Limb (tissue), 2 donors: ENCODE results near the gene NUFIP2.
"Not testable (repeated sequence)": the region's sequence is repeated elsewhere in the genome, so short reads cannot be mapped to it uniquely, and the experiment has no call there.

Experiments used
- DNase-seq, 2 donors: peaks; one replicate each; pipeline ENCODE4 v3.0.0-alpha.2; 2016; ENCODE audit errors: extremely low spot score in 2 of 2

Gene NUFIP2

GRCh38 chr17:29279397-29280070 is 14.4 kb downstream of the NUFIP2 start:
- no peak for DNase-seq

GRCh38 chr17:29278692-29279091 is 15.3 kb downstream of the NUFIP2 start:
- DNase-seq: no peak

- DNase-seq: no peak
Observed at GRCh38 chr17:29273924-29274323, 20.0 kb downstream of the NUFIP2 start.

GRCh38 chr17:29271980-29272379 is 22.0 kb downstream of the NUFIP2 start:
- DNase-seq: not testable (repeated sequence)

- no peak for DNase-seq
Observed at GRCh38 chr17:29263916-29264315, 30.0 kb downstream of the NUFIP2 start.

GRCh38 chr17:29257756-29258155 is 36.2 kb downstream of the NUFIP2 start:
- DNase-seq: no peak

GRCh38 chr17:29256735-29257466 is 37.0 kb downstream of the NUFIP2 start:
- no peak for DNase-seq

- no peak for DNase-seq
Observed at GRCh38 chr17:29255926-29256522, 37.9 kb downstream of the NUFIP2 start.

GRCh38 chr17:29253037-29253436 is 40.9 kb downstream of the NUFIP2 start:
- no peak for DNase-seq

- no peak for DNase-seq
Observed at GRCh38 chr17:29252101-29252791, 41.7 kb downstream of the NUFIP2 start.

GRCh38 chr17:29251184-29251583 is 42.8 kb downstream of the NUFIP2 start:
- DNase-seq: no peak

- no peak for DNase-seq
Observed at GRCh38 chr17:29250666-29251065, 43.3 kb downstream of the NUFIP2 start.

- DNase-seq: no peak
Observed at GRCh38 chr17:29248845-29249244, 45.1 kb downstream of the NUFIP2 start.

- DNase-seq: no peak
Observed at GRCh38 chr17:29247219-29247618, 46.7 kb downstream of the NUFIP2 start.

GRCh38 chr17:29246628-29247027 is 47.3 kb downstream of the NUFIP2 start, which contains the start of gene CRYBA1:
Gene CRYBA1, plus strand, starts transcription at chr17:29246859. Its CDS starts 5 bp downstream, at chr17:29246864.
- no peak for DNase-seq

- DNase-seq: no peak
Observed at GRCh38 chr17:29245401-29245800, 48.5 kb downstream of the NUFIP2 start.

GRCh38 chr17:29243792-29244191 is 50.2 kb downstream of the NUFIP2 start:
- DNase-seq: no peak

GRCh38 chr17:29242790-29243189 is 51.2 kb downstream of the NUFIP2 start:
- no peak for DNase-seq

- DNase-seq: no peak
Observed at GRCh38 chr17:29242051-29242450, 51.9 kb downstream of the NUFIP2 start.

GRCh38 chr17:29240968-29241963 is 52.7 kb downstream of the NUFIP2 start:
- DNase-seq: no peak

GRCh38 chr17:29240477-29240876 is 53.5 kb downstream of the NUFIP2 start:
- no peak for DNase-seq
